ENCODE results near the gene MRPL9. TPM values are rescaled to one million over a fixed set of nuclear protein-coding genes. Genes with fewer than 3 reads are reported as not detected.

The MRPL9 gene
- total RNA-seq, 6 experiments from 2014 or later = 21.3 to 35.7 (median 28.4) TPM

- Histone ChIP-seq H3K9me3 (no peaks in the 10 kb centered on the region), H3K27ac (no peak overlapping the region), H3K36me3 (peaks cover 0 to 18% (median 0%) of the 10 kb centered on the region in 4 donors), H3K4me3 (no peak overlapping the region), H3K27me3 (no peaks in the 10 kb centered on the region), H3K4me1 (no peaks in the 10 kb centered on the region)
- intact Hi-C loops (cut with DNase I) = no loop called here
- 95% methylated on average over 3 of the region's 3 CpGs for WGBS (ENCODE audit: insufficient coverage, low coverage, low lambda C conversion rate, missing lambda C conversion rate)
- ATAC-seq (no peak), DNase-seq (no peak)
- TF ChIP-seq CTCF (IDR thresholded peaks at IDR 0.05) (no peak), POLR2A (IDR thresholded peaks at IDR 0.05) (no peak)
Observed at GRCh38 chr1:151803915-151804314, 40.6 kb upstream of the MRPL9 start.

- ATAC-seq (no peak), DNase-seq (no peak)
- Histone ChIP-seq H3K36me3 (peaks cover 0 to 11% (median 0%) of the 10 kb centered on the region in 4 donors), H3K27ac (no peak overlapping the region), H3K9me3 (no peaks in the 10 kb centered on the region), H3K4me3 (no peak overlapping the region), H3K27me3 (no peaks in the 10 kb centered on the region), H3K4me1 (no peaks in the 10 kb centered on the region)
- intact Hi-C loops (cut with DNase I) = no loop called here
- TF ChIP-seq CTCF (IDR thresholded peaks at IDR 0.05) = no peak
- TF ChIP-seq POLR2A (IDR thresholded peaks at IDR 0.05) = no peak
Observed at GRCh38 chr1:151803164-151803563, 39.9 kb upstream of the MRPL9 start.

GRCh38 chr1:151802372-151802771 lies 39.1 kb upstream of the MRPL9 start:
- ATAC-seq (no peak), DNase-seq (no peak)
- no peak overlapping the region for H3K4me3 ChIP-seq
- no peaks in the 10 kb centered on the region for H3K27me3 ChIP-seq
- no peak for TF ChIP-seq POLR2A (IDR thresholded peaks at IDR 0.05)
- TF ChIP-seq CTCF (IDR thresholded peaks at IDR 0.05) = no peak
- intact Hi-C loops (cut with DNase I) = no loop called here
- no peaks in the 10 kb centered on the region for H3K4me1 ChIP-seq
- H3K36me3 ChIP-seq = peaks cover 0 to 6% (median 0%) of the 10 kb centered on the region in 4 donors
- no peak overlapping the region for H3K27ac ChIP-seq
- H3K9me3 ChIP-seq = no peaks in the 10 kb centered on the region
- 83% methylated on average over 2 of the region's 5 CpGs for WGBS (ENCODE audit: insufficient coverage, low coverage, low lambda C conversion rate, missing lambda C conversion rate)

- Histone ChIP-seq H3K9me3 (no peaks in the 10 kb centered on the region), H3K4me3 (no peak overlapping the region), H3K27me3 (no peaks in the 10 kb centered on the region), H3K36me3 (peaks cover 0 to under 1% (median 0%) of the 10 kb centered on the region in 4 donors), H3K4me1 (no peaks in the 10 kb centered on the region), H3K27ac (no peak overlapping the region)
- TF ChIP-seq CTCF (IDR thresholded peaks at IDR 0.05) = no peak
- TF ChIP-seq POLR2A (IDR thresholded peaks at IDR 0.05) = no peak
- no peak for ATAC-seq
- no peak for DNase-seq
- intact Hi-C loops (cut with DNase I) = no loop called here
- WGBS (ENCODE audit: insufficient coverage, low coverage, low lambda C conversion rate, missing lambda C conversion rate) = 89% methylated on average over 3 of the region's 7 CpGs
Observed at GRCh38 chr1:151801846-151802245, 38.5 kb upstream of the MRPL9 start.

- WGBS (ENCODE audit: insufficient coverage, low coverage, low lambda C conversion rate, missing lambda C conversion rate) = no CpG with 5 or more reads among the region's 12 CpGs
- intact Hi-C loops (cut with DNase I) = no loop called here
- ATAC-seq = no peak
- no peaks in the 10 kb centered on the region for H3K4me1 ChIP-seq
- H3K9me3 ChIP-seq = no peaks in the 10 kb centered on the region
- H3K4me3 ChIP-seq = no peak overlapping the region
- DNase-seq = no peak
- no peak overlapping the region for H3K27ac ChIP-seq
- TF ChIP-seq POLR2A (IDR thresholded peaks at IDR 0.05) = no peak
- TF ChIP-seq CTCF (IDR thresholded peaks at IDR 0.05) = no peak
- H3K27me3 ChIP-seq = no peaks in the 10 kb centered on the region
- no peaks in the 10 kb centered on the region for H3K36me3 ChIP-seq
Observed at GRCh38 chr1:151801310-151801820, 38.1 kb upstream of the MRPL9 start.
